HepG2 (cell line): Measurements from ENCODE around the gene CFI. TPM values are rescaled to one million over a fixed set of nuclear protein-coding genes. Genes with fewer than 3 reads are reported as not detected.

Source experiments
- EHMT2 ChIP-seq: fragments of 200-600 bp; sonication (generic); IDR thresholded peaks from 2 replicates; pipeline ENCODE4 v1.7.0; 2017; ENCODE audit warnings: antibody characterized with exemption, low read depth, low read length, borderline replicate concordance
- FOXA1 ChIP-seq, 2 experiments: fragments of 450-650 bp in 1 of 2; sonication (generic) in 1 of 2; formaldehyde crosslinking in 1 of 2; IDR thresholded peaks; 2 replicates each; pipeline versions ENCODE4 v1.4.0 to v1.6.1; 2016 to 2020; ENCODE audit warnings: missing genetic modification reagents in 1 of 2
- GATA4 ChIP-seq: sonication (generic); IDR thresholded peaks from 2 replicates; pipeline ENCODE4 v1.6.1; 2016; ENCODE audit warnings: antibody characterized with exemption, low read depth, borderline replicate concordance
- HNF4G ChIP-seq, 2 experiments: sonication (generic) in 1 of 2; formaldehyde crosslinking in 1 of 2; IDR thresholded peaks; 2 replicates each; pipeline versions ENCODE4 v1.4.0 to v1.6.1; 2011 to 2020; ENCODE audit warnings: borderline replicate concordance in 2 of 2, low read depth in 2 of 2, mild to moderate bottlenecking in 2 of 2, low read length in 1 of 2, missing genetic modification reagents in 1 of 2, moderate library complexity in 1 of 2
- JUN ChIP-seq: sonication (generic); formaldehyde crosslinking; IDR thresholded peaks from 2 replicates; pipeline ENCODE4 v1.4.0; 2020; ENCODE audit warnings: mild to moderate bottlenecking, missing genetic modification reagents
- KMT2B ChIP-seq: IDR thresholded peaks from 2 replicates; pipeline ENCODE4 v1.6.1; 2016; ENCODE audit warnings: missing genetic modification reagents, missing compliant biosample characterization
- POLR2A ChIP-seq, 2 experiments: IDR thresholded peaks; 2 replicates each; pipeline ENCODE4 v1.6.1; 2011; ENCODE audit warnings: low read depth in 2 of 2, low read length in 2 of 2, mild to moderate bottlenecking in 1 of 2, moderate library complexity in 1 of 2; ENCODE audit not compliant: insufficient read depth in 1 of 2
- POLR2G ChIP-seq: fragments of 200-400 bp; formaldehyde crosslinking; IDR thresholded peaks from 2 replicates; pipeline ENCODE4 v1.6.1; 2018; ENCODE audit warnings: mild to moderate bottlenecking, low read depth, low read length, moderate library complexity
- REPIN1 ChIP-seq: sonication (generic); formaldehyde crosslinking; IDR thresholded peaks from 2 replicates; pipeline ENCODE4 v1.8.0; 2022; ENCODE audit warnings: missing genetic modification reagents, low read depth, mild to moderate bottlenecking, borderline replicate concordance
- SIX1 ChIP-seq: sonication (generic); formaldehyde crosslinking; IDR thresholded peaks from 2 replicates; pipeline ENCODE4 v1.4.0; 2020; ENCODE audit warnings: missing genetic modification reagents, borderline replicate concordance
- SMAD3 ChIP-seq: sonication (generic); formaldehyde crosslinking; IDR thresholded peaks from 2 replicates; pipeline ENCODE4 v1.4.0; 2020; ENCODE audit warnings: missing genetic modification reagents
- SPEN ChIP-seq: sonication (generic); formaldehyde crosslinking; IDR thresholded peaks from 2 replicates; pipeline ENCODE4 v1.5.1; 2020; ENCODE audit warnings: low read depth, mild to moderate bottlenecking, missing genetic modification reagents
- TBL1XR1 ChIP-seq: fragments of 150-350 bp; IDR thresholded peaks from 2 replicates; pipeline ENCODE4 v1.6.1; 2014; ENCODE audit warnings: borderline replicate concordance, low read length; ENCODE audit not compliant: partially characterized antibody
- TFDP2 ChIP-seq: sonication (generic); formaldehyde crosslinking; IDR thresholded peaks from 2 replicates; pipeline ENCODE4 v1.4.0; 2020; ENCODE audit warnings: missing genetic modification reagents
- THAP8 ChIP-seq: sonication (generic); formaldehyde crosslinking; IDR thresholded peaks from 2 replicates; pipeline ENCODE4 v1.5.1; 2020; ENCODE audit warnings: missing genetic modification reagents, mild to moderate bottlenecking, borderline replicate concordance
- UBTF ChIP-seq: sonication (generic); formaldehyde crosslinking; IDR thresholded peaks from 2 replicates; pipeline ENCODE4 v1.4.0; 2020; ENCODE audit warnings: mild to moderate bottlenecking, missing genetic modification reagents
- ZBTB33 ChIP-seq: sonication (generic); formaldehyde crosslinking; IDR thresholded peaks from 2 replicates; pipeline ENCODE4 v1.4.0; 2020; ENCODE audit warnings: missing genetic modification reagents
- ZFP62 ChIP-seq: sonication (generic); formaldehyde crosslinking; IDR thresholded peaks from 2 replicates; pipeline ENCODE4 v1.4.0; 2020; ENCODE audit warnings: missing genetic modification reagents
- ZNF335 ChIP-seq: sonication (generic); formaldehyde crosslinking; IDR thresholded peaks from 2 replicates; pipeline ENCODE4 v1.4.0; 2020; ENCODE audit warnings: missing genetic modification reagents
- ZNF512 ChIP-seq: sonication (generic); formaldehyde crosslinking; IDR thresholded peaks from 2 replicates; pipeline ENCODE4 v1.4.0; 2020; ENCODE audit warnings: mild to moderate bottlenecking, missing genetic modification reagents
- ZSCAN31 ChIP-seq: sonication (generic); formaldehyde crosslinking; IDR thresholded peaks from 2 replicates; pipeline ENCODE4 v1.5.0; 2020; ENCODE audit warnings: low read depth, mild to moderate bottlenecking, missing genetic modification reagents
- polyA plus RNA-seq, 8 experiments: library from polyadenylated mRNA; depleted of rRNA in 3 of 8; stranded (reverse) in 7 of 8; unstranded in 1 of 8; fragments of >200 nt; fragmentation: Illumina TruSeq in 4 of 8; extraction: Trizol in 4 of 8; gene quantifications; 2 replicates each; pipeline versions ENCODE4 v1.2.1 to v1.2.3, GENCODE V29; 2011 to 2016; ENCODE audit warnings: low read depth in 4 of 8, missing spikeins in 1 of 8, mixed read lengths in 1 of 8; ENCODE audit not compliant: insufficient read depth in 1 of 8
- total RNA-seq, 5 experiments: library from RNA; depleted of rRNA; stranded (reverse); fragments of >200 nt; fragmentation: Illumina TruSeq; extraction: Trizol; gene quantifications; 2 replicates each; pipeline ENCODE4 v1.2.3, GENCODE V29; 2016; ENCODE audit warnings: low read depth in 1 of 5

CFI gene
- total and polyA plus RNA-seq, 2 of the 13 experiments (the other 11 are each of a cell fraction or from before 2014, with no cell fraction given) = 284 to 337 TPM

- 0 out of 2 replicates have a peak, but pooled peaks have one; percentile 41 for TF ChIP-seq TFDP2 (CRISPR knock-in tag)
- no peak for TF ChIP-seq THAP8 (CRISPR knock-in tag)
- TF ChIP-seq FOXA1 (IDR thresholded peaks at IDR 0.05) = no peak
- no peak for TF ChIP-seq FOXA1 (CRISPR knock-in tag; IDR thresholded peaks at IDR 0.05)
- no peak for TF ChIP-seq ZFP62 (CRISPR knock-in tag)
- no peak for TF ChIP-seq TBL1XR1
- TF ChIP-seq SIX1 = no peak
- TF ChIP-seq EHMT2 = no peak
- TF ChIP-seq GATA4 = no peak
- no peak for TF ChIP-seq JUN (CRISPR knock-in tag)
- TF ChIP-seq POLR2G = peak; percentile 44; the same call in 1 of the 2 replicates
- no peak for TF ChIP-seq HNF4G (IDR thresholded peaks at IDR 0.05; ENCODE audit: borderline replicate concordance, low read depth, low read length)
- TF ChIP-seq HNF4G (CRISPR knock-in tag; IDR thresholded peaks at IDR 0.05; ENCODE audit: borderline replicate concordance, low read depth) = no peak
- peak; percentile 29; the same call in 1 of the 2 replicates for TF ChIP-seq SPEN (CRISPR knock-in tag)
- TF ChIP-seq KMT2B = 0 out of 2 replicates have a peak, but pooled peaks have one; percentile 35
- TF ChIP-seq ZNF335 (CRISPR knock-in tag) = 0 out of 2 replicates have a peak, but pooled peaks have one; percentile 20
- no peak for TF ChIP-seq ZSCAN31 (CRISPR knock-in tag)
- peak; percentile 60; the same call in 1 of the 2 replicates for TF ChIP-seq UBTF (CRISPR knock-in tag)
- TF ChIP-seq ZBTB33 (CRISPR knock-in tag) = no peak
- no peak for TF ChIP-seq SMAD3 (CRISPR knock-in tag)
- TF ChIP-seq POLR2A (IDR thresholded peaks at IDR 0.05; ENCODE audit: insufficient read depth in 1 of 2, low read depth in 2 of 2, low read length in 2 of 2) = peak; percentile 29 to 64; a peak in 3 of 4 replicates
- TF ChIP-seq ZNF512 (CRISPR knock-in tag) = no peak
- 0 out of 2 replicates have a peak, but pooled peaks have one; percentile 29 for TF ChIP-seq REPIN1 (CRISPR knock-in tag)
Observed at GRCh38 chr4:109702950-109703663, 98.7 kb downstream of the CFI start, which contains the start of gene CASP6 (continued).
